Esophagus muscularis mucosa (tissue), 4 donors: ENCODE measurements around the gene SAMD10.

Experiments used
- CTCF ChIP-seq, 3 experiments: fragments of 200-600 bp in 2 of 3; fragments of 450-650 bp in 1 of 3; sonication (generic) in 2 of 3; IDR thresholded peaks; one replicate each; pipeline ENCODE4 v1.5.1; 2017 to 2019; ENCODE audit warnings: antibody characterized with exemption in 3 of 3, mild to moderate bottlenecking in 2 of 3, moderate library complexity in 1 of 3
- EP300 ChIP-seq: sonication (generic); formaldehyde crosslinking; IDR thresholded peaks from one replicate; pipeline ENCODE4 v1.6.1; 2017; ENCODE audit warnings: antibody characterized with exemption
- POLR2A ChIP-seq: fragments of 450-650 bp; IDR thresholded peaks from one replicate; pipeline ENCODE4 v1.6.1; 2017; ENCODE audit warnings: antibody characterized with exemption, moderate library complexity, mild to moderate bottlenecking, low read depth
- POLR2AphosphoS5 ChIP-seq, 2 donors: sonication (generic); formaldehyde crosslinking; IDR thresholded peaks; one replicate each; pipeline ENCODE4 v1.6.1; 2017; ENCODE audit warnings: antibody characterized with exemption in 2 of 2

GRCh38 chr20:64021124-64021975 lies 41.9 kb upstream of the SAMD10 start:
- TF ChIP-seq CTCF (IDR thresholded peaks at IDR 0.05) (no peak), POLR2A (no peak), EP300 (no peak), POLR2AphosphoS5 (IDR thresholded peaks at IDR 0.05) (no peak)
